Measurements from ENCODE around the gene MT3.
"Not testable (repeated sequence)": the region's sequence is repeated elsewhere in the genome, so short reads cannot be mapped to it uniquely, and the experiment has no call there.

MT3 gene

GRCh38 chr16:56580391-56581048 is 8.8 kb upstream of the MT3 start:
- no peak for DNase-seq (ENCODE audit: low read depth)

- DNase-seq (ENCODE audit: low read depth), result not testable (repeated sequence)
Observed at GRCh38 chr16:56582911-56583310, 6.4 kb upstream of the MT3 start.

GRCh38 chr16:56583351-56584168 is 5.8 kb upstream of the MT3 start:
- DNase-seq (ENCODE audit: low read depth), result no peak

GRCh38 chr16:56584276-56584675 is 5.1 kb upstream of the MT3 start:
- DNase-seq (ENCODE audit: low read depth), result no peak

GRCh38 chr16:56588781-56589140 is 567 bp upstream of the MT3 start:
- DNase-seq (ENCODE audit: low read depth), result no peak

- DNase-seq (ENCODE audit: low read depth), result no peak
Observed at GRCh38 chr16:56591377-56592060, 2.2 kb downstream of the MT3 start.

GRCh38 chr16:56593573-56594291 is 4.4 kb downstream of the MT3 start:
- no peak for DNase-seq (ENCODE audit: low read depth)

GRCh38 chr16:56594292-56594619 is 4.9 kb downstream of the MT3 start:
- DNase-seq (ENCODE audit: low read depth), result no peak

- no peak for DNase-seq (ENCODE audit: low read depth)
Observed at GRCh38 chr16:56600398-56600999, 11.2 kb downstream of the MT3 start.

- no peak for DNase-seq (ENCODE audit: low read depth)
Observed at GRCh38 chr16:56601325-56601724, 12.0 kb downstream of the MT3 start.

- DNase-seq (ENCODE audit: low read depth), result no peak
Observed at GRCh38 chr16:56603589-56603988, 14.3 kb downstream of the MT3 start.

GRCh38 chr16:56604966-56605365 is 15.6 kb downstream of the MT3 start:
- no peak for DNase-seq (ENCODE audit: low read depth)

GRCh38 chr16:56605475-56605874 is 16.1 kb downstream of the MT3 start:
- DNase-seq (ENCODE audit: low read depth), result no peak

- no peak for DNase-seq (ENCODE audit: low read depth)
Observed at GRCh38 chr16:56606071-56606475, 16.7 kb downstream of the MT3 start.

GRCh38 chr16:56606476-56607108 is 17.3 kb downstream of the MT3 start:
- no peak for DNase-seq (ENCODE audit: low read depth)

- DNase-seq (ENCODE audit: low read depth), result no peak
Observed at GRCh38 chr16:56607109-56607618, 17.8 kb downstream of the MT3 start.

GRCh38 chr16:56607675-56608042 is 18.3 kb downstream of the MT3 start:
- DNase-seq (ENCODE audit: low read depth), result no peak

- DNase-seq (ENCODE audit: low read depth), result peak; percentile 76
Observed at GRCh38 chr16:56608043-56608875, 18.9 kb downstream of the MT3 start, which contains the start of gene MT2A. MT2A (plus strand) TSS chr16:56608584; CDS start chr16:56608656, 72 bp downstream.

- no peak for DNase-seq (ENCODE audit: low read depth)
Observed at GRCh38 chr16:56608876-56609462, 19.6 kb downstream of the MT3 start.

- DNase-seq (ENCODE audit: low read depth), result peak; percentile 30
Observed at GRCh38 chr16:56609463-56609921, 20.2 kb downstream of the MT3 start.
